Progenitor cell of endocrine pancreas (in vitro differentiated cells): Measurements from ENCODE around the gene CAMP. TPM values are rescaled to one million over a fixed set of nuclear protein-coding genes. Genes with fewer than 3 reads are reported as not detected.
A peak's percentile ranks its signal among the peaks of the same experiment; 100 is the strongest.

ENCODE experiments used
- DNase-seq: peaks from one replicate; pipeline ENCODE4 v3.0.0; 2021; ENCODE audit warnings: low spot score; ENCODE audit not compliant: unreplicated experiment
- H3K27ac Mint-ChIP-seq: 2 replicates; pipeline ENCODE4 v1.8.0; 2021; ENCODE audit warnings: mild to moderate bottlenecking, moderate library complexity, mixed read lengths
- H3K27me3 Mint-ChIP-seq: 2 replicates; pipeline ENCODE4 v1.8.0; 2021; ENCODE audit warnings: mixed read lengths
- H3K36me3 Mint-ChIP-seq: 2 replicates; pipeline ENCODE4 v1.8.0; 2022; ENCODE audit warnings: mixed read lengths; ENCODE audit not compliant: insufficient read depth
- H3K4me1 Mint-ChIP-seq: 2 replicates; pipeline ENCODE4 v1.8.0; 2021; ENCODE audit warnings: low read depth, mixed read lengths
- H3K4me3 Mint-ChIP-seq: 2 replicates; pipeline ENCODE4 v1.8.0; 2021; ENCODE audit warnings: low read depth, mild to moderate bottlenecking, moderate library complexity, mixed read lengths
- H3K9me3 Mint-ChIP-seq: 2 replicates; pipeline ENCODE4 v1.8.0; 2021; ENCODE audit warnings: low read depth, mixed read lengths
- total RNA-seq: library from RNA; stranded (reverse); gene quantifications from 2 replicates; pipeline ENCODE4 v1.2.1, GENCODE V29; 2021
- TF ChIP-seq, protein P1 (sequence below): fragments of 200-600 bp; sonication (generic); IDR thresholded peaks from one replicate; pipeline ENCODE4 v1.5.0; 2021; ENCODE audit warnings: antibody characterized with exemption, mild to moderate bottlenecking; ENCODE audit not compliant: unreplicated experiment

The CAMP gene
- total RNA-seq, 1 donor from 2014 or later, result not detected

DNA sequence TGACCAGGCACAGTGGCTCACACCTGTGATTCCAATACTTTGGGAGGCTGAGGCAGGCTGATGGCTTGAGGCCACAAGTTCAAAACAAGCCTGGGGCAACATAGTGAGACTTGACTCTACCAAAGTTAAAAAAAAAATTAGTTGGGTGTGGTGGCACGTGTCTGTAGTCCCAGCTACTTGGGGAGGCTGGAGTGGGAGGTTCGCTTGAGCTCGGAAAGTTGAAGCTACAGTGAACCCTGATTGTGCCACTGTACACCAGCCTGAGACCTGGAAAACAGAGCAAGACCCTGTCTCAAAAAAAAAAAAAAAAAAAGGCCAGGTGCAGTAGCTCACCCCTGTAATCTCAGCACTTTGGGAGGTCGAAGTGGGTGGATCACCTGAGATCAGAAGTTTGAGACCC lies 38.2 kb upstream of the CAMP start:
- no peak for DNase-seq
- TF ChIP-seq, protein P1, sequence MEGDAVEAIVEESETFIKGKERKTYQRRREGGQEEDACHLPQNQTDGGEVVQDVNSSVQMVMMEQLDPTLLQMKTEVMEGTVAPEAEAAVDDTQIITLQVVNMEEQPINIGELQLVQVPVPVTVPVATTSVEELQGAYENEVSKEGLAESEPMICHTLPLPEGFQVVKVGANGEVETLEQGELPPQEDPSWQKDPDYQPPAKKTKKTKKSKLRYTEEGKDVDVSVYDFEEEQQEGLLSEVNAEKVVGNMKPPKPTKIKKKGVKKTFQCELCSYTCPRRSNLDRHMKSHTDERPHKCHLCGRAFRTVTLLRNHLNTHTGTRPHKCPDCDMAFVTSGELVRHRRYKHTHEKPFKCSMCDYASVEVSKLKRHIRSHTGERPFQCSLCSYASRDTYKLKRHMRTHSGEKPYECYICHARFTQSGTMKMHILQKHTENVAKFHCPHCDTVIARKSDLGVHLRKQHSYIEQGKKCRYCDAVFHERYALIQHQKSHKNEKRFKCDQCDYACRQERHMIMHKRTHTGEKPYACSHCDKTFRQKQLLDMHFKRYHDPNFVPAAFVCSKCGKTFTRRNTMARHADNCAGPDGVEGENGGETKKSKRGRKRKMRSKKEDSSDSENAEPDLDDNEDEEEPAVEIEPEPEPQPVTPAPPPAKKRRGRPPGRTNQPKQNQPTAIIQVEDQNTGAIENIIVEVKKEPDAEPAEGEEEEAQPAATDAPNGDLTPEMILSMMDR, result no peak
- Mint-ChIP-seq H3K27ac (peak overlapping the region; percentile 71), H3K4me3 (no peak overlapping the region), H3K36me3 (peaks cover 15% of the 10 kb centered on the region), H3K27me3 (no peaks in the 10 kb centered on the region), H3K9me3 (no peaks in the 10 kb centered on the region), H3K4me1 (peaks cover 12% of the 10 kb centered on the region)

GRCh38 chr3:48186631-48187300 lies 36.5 kb upstream of the CAMP start:
- Mint-ChIP-seq H3K27me3 (no peaks in the 10 kb centered on the region), H3K9me3 (no peaks in the 10 kb centered on the region), H3K36me3 (peaks cover 9% of the 10 kb centered on the region), H3K27ac (peak overlapping the region; percentile 86), H3K4me3 (peak overlapping the region; percentile 88), H3K4me1 (peaks cover 12% of the 10 kb centered on the region)
- TF ChIP-seq, protein P1, result no peak
- DNase-seq, result no peak

DNA sequence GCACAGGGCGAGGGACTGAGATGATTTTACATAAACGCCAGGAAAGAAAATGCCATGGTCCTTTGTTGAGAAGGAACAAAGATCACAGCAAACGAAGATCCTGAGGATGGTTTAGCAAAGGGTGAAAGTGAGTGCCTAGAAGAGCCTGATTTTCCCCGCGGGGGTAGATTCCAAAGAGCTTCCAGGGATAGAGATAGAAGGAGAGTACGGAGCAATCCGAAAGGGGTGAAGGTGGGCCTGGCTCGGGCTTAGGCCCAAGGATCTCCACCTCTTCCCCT lies 36.1 kb upstream of the CAMP start:
- peak overlapping the region; percentile 88 for H3K4me3 Mint-ChIP-seq
- DNase-seq, result no peak
- H3K36me3 Mint-ChIP-seq, result peaks cover 9% of the 10 kb centered on the region
- peaks cover 12% of the 10 kb centered on the region for H3K4me1 Mint-ChIP-seq
- H3K27ac Mint-ChIP-seq, result peak overlapping the region; percentile 86
- H3K9me3 Mint-ChIP-seq, result no peaks in the 10 kb centered on the region
- TF ChIP-seq, protein P1, result no peak
- no peaks in the 10 kb centered on the region for H3K27me3 Mint-ChIP-seq

DNA sequence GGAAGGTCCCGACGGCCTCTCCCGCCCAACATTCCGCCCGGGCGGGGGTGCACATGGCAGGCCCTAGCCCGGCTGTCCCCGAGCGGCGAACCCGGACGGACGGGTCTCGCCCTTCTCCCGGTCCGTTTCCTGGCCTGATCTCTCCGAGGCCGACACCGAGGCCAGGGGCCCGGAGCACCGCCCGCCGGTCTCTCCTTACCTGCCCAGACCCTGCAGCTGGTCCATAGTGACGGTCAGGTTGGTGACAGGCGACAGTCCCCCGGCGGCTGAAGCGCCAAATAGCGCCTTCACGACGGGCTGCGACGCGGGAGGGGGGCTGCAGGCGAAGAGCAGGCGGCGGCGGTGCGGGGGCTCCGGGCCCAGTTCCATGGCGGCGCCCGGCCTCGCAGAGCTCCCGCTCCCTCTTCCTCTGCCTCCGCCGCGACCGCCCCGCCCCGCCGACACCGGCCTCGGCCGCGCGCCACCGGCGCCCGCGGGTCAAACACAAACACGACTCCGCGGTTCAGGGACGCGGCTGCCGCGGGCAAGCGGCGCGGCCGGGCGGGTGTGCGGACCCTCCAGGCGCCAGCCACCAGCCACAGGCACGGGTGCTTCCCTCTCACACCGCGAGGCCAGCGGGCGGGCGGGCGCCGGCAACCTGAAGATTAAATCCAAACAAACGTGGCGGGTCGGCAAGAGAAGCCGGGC lies 35.6 kb upstream of the CAMP start:
- peak; percentile 26 for DNase-seq
- Mint-ChIP-seq H3K27ac (peak overlapping the region; percentile 91), H3K9me3 (no peaks in the 10 kb centered on the region), H3K4me1 (peaks cover 12% of the 10 kb centered on the region), H3K27me3 (no peaks in the 10 kb centered on the region), H3K4me3 (peak overlapping the region; percentile 89), H3K36me3 (peaks cover 6% of the 10 kb centered on the region)
- TF ChIP-seq, protein P1, result no peak

DNA sequence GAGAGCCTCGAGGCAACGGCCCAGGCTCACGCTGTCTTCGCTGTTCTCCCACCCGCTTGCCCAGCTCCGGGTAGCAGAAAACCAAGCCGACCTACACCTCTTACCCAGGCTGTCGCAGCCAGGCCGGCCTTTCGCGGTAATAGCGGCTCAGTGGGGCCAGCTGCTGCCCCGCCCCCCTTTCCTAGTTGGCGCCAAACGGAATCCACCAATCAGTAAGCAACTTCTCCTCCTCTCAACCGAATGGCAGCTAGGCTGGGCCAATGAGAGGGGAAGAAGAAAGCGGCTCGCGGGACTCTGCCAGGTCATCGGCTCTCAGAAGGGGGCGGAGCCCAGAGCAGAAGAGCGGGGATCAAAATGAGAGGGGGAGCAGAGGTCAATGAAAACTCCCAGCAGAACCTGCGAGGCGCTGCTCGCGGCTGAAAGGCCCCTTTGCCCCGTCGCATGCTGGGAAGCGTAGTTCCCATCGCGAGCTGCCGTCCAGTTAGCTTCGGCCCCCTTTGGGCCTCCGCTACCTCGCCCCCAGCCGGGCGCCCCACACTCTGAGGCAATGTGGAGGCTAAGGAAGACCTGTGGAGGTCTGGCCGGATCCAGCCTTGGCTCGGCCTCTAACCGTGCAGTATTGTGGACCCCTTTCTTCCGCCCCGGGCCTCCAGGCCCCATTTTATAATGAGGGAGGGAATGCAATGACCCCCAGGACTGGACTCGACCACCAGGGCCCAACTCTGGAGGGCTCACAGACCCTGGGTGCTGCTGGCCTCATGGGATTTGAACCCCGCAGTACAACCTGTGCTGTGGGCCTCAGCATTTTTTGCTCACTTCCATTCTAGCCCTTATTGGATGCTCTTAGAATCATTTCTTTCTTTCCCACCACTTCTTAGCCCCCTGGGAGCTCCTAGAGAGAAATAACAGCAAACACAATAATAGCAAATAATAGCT lies 34.8 kb upstream of the CAMP start, which contains the start of gene CDC25A:
Gene CDC25A, minus strand, starts transcription at position 152 of the 936 bp plus-strand sequence. CDS start 470 bp downstream, outside the sequence.
- peaks cover 3% of the 10 kb centered on the region for H3K36me3 Mint-ChIP-seq
- TF ChIP-seq, protein P1, result no peak
- no peaks in the 10 kb centered on the region for H3K9me3 Mint-ChIP-seq
- peak within 1 kb of the TSS; percentile 91 for H3K27ac Mint-ChIP-seq
- peak; percentile 93 for DNase-seq
- H3K4me1 Mint-ChIP-seq, result peaks cover 12% of the 10 kb centered on the region
- no peaks in the 10 kb centered on the region for H3K27me3 Mint-ChIP-seq
- peak within 1 kb of the TSS; percentile 89 for H3K4me3 Mint-ChIP-seq
